HG03175 (cell line): ENCODE measurements around the gene CACNG4.

Experiments used
- ATAC-seq: cut with Tn5 transposase; IDR thresholded peaks from one replicate; pipeline ENCODE4 v1.9.1; 2021; ENCODE audit warnings: mild to moderate bottlenecking, moderate library complexity; ENCODE audit not compliant: unreplicated experiment

The CACNG4 gene

GRCh38 chr17:66943484-66943883 lies 21.0 kb upstream of the CACNG4 start:
- no peak for ATAC-seq

DNA sequence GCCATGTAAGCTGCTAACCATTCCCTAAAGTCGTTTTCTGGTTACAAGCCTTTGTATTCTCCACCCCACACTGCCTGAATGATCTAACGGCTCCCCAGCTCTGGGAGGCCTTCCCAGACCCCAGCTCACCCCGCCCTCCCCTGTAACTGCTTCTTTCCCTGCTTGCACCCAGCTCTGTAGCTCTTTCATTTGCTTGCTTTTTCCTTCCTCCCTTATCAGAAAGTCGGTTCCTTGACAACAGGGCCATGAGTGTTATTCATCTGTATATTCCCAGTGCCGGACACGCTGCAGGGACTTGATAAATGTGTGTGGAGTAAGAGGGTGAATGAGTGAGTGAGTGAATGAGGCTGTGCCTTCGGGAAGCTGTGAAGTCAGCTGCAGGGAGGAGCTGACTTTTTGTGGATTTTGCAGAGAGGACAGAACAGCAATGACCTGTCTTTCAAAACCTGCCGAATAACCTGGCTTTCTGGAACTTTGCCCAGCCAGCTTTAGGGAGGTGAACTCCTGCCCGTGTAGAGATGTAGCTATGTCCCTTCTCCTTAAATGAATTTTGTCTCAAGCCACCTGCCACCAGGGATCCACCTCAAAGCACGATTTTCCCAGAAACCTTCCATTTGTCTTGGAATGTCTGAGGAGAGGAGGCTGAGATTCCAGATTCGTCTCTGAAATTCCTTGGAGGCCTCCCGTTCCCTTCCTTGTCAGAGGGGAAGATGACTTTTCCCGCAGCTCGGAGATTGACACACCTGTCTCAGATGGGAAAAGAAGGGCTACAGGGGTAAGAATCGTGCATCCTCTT lies 20.0 kb upstream of the CACNG4 start:
- no peak for ATAC-seq

DNA sequence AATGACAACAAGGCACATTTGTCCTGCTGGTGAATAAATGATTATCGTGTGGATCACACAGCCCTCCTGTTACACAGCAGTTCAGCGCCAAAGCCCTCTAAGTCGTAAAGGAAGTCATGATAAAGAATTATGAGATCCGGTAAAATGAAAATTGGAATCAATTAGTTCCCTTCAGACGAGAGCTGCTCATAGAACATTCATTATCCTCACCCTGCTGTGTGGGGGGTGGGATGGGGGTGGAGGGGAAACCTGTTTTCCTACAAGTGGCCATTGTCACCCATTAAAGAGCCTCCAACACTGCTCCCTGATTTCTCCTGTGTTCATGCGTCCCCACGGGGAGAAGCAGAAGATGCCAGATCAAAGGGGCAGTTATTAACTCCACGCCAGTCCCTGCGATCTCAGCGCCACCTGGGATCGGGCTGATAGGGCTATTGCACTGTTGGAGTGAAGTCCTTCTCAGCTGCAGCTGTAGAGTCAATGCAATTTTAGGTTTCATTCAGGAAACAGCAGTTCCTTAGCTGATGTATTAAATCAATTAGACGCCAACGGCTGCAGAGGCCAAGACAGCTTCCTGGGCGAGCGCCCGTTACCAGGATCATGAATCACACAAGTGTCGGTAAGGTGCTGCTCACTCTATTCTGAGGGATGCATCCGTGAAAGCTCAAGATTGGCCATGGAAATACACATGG lies 19.2 kb upstream of the CACNG4 start:
- ATAC-seq: no peak

DNA sequence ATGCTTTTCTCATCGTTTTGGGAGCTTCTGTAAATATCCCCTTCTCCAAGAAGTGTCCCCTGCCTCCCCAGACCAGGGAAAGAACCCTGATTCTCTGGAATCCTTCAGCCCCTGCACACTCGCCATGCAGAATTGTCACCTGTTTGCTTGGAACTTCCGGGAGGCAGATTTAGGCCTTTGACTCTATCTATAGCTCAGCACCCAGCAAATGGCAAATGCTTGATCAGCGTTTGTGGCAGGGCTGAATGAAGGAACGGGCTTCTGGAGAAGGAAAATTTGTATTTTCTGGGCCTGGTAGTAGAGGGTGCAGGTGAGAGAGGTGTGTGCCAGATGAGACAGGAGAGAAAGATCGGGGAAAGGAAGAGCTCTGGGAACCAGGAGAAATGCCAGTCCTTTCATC lies 18.3 kb upstream of the CACNG4 start:
- no peak for ATAC-seq

- no peak for ATAC-seq
Observed at GRCh38 chr17:66947311-66947710, 17.2 kb upstream of the CACNG4 start.

DNA sequence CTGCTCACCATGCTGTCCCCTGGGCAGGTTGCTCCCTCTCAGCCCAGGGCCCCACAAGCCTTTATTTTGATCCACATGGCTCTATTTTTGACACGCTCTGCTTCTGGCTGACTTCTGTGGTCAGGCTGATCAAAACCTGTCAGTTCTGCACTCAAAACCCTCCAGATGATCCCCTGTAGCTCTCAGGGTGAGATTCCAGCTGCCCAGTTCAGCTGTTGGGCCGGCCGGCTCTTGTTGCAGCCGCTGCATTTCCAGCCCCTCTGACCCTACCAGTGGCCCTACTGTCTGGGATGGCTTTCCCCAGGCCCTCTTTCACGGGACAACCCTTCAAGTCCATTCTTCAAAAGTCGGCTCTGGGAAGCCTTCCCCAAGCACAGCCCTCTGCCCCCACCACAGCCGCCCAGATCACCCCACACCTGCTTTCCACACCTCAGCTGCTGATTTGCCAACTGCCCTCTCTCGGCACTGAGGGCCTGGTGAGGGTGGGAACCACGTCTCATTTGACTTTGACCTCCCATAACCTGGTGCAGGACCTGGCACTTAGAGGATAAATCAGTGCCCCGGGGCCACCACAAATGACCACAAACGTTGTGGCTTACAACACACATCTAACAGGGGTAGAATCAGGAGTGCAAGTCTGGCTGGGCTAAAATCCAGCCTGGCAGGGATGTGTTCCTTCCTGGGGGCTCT lies 16.3 kb upstream of the CACNG4 start:
- ATAC-seq: no peak

DNA sequence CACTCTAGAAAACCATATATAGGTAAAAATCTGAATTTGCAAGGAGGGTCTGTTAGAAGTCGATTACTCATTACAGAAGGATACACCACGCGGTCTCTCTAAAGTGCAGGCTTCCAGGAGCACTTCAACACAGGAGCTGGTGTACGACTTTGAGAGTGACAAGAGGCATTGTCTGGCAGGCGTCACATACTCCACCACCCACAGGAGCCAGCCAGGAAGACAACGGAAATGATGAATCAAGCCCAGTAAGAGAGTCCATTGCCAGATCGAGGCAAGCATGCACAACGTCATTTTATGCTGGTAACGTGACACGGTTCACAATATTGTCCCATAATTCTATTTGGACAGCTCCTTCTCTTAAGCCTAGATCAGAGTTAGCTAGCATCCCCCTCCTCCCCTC lies 15.0 kb upstream of the CACNG4 start:
- no peak for ATAC-seq

GRCh38 chr17:66950325-66950724 lies 14.2 kb upstream of the CACNG4 start:
- no peak for ATAC-seq

- ATAC-seq: no peak
Observed at GRCh38 chr17:66950886-66951604, 13.5 kb upstream of the CACNG4 start.

DNA sequence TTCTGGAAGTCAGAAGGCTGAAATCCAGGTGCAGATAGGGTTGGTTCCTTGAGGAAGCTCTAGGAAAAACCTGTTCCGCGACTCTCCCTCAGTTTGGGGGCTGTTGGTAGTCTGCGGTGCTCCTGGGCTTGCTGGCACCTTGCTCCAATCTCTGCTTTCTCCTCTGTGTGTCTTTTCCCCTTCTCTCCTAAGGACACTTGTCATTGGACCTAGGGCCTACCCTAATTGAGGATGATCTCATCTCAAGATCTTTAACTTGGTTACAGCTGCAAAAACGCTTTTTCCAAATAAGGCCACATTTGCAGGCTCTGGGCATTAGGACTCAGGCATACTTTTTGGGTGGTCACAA lies 12.9 kb upstream of the CACNG4 start:
- no peak for ATAC-seq

- ATAC-seq: no peak
Observed at GRCh38 chr17:66952031-66952524, 12.4 kb upstream of the CACNG4 start.

- no peak for ATAC-seq
Observed at GRCh38 chr17:66952681-66953629, 11.6 kb upstream of the CACNG4 start.

DNA sequence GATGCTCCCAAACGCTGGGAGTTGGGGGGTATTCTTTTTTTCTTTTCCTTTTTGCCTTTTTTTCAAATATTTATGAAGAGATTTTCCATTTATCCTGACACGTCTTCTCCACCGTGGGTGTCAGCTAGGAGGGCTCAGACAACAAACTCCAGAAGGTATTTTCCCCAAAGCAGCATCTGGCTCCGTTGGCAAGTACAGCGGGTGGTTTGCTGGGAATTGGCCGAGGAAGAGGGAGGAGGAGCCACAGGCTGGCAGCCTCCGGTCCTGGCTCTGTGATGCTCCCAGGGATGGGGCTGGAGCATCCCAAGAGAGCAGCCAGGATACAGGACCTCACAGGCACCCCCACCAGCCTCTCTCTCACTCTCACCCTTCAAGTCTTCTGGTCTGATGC lies 10.9 kb upstream of the CACNG4 start:
- ATAC-seq: no peak

DNA sequence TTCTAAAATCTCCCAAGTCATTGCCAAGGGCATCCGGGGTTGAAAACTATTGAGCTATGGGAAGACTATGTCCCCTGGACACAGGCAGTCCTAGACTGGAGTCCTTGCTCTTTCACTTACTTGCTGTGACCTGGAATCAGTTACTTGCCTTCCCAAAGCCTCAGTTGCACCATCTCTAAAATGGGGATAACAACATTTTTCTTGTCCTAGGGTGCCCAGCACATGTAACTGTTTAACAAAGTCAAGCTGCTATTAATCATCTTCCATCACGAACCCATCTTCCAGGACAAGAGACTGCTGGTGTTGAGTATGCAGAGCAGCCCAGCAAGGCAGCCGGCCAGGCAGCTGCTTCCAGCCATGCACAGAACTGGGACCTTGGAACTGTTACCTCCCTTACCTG lies 9.9 kb upstream of the CACNG4 start:
- ATAC-seq: no peak

DNA sequence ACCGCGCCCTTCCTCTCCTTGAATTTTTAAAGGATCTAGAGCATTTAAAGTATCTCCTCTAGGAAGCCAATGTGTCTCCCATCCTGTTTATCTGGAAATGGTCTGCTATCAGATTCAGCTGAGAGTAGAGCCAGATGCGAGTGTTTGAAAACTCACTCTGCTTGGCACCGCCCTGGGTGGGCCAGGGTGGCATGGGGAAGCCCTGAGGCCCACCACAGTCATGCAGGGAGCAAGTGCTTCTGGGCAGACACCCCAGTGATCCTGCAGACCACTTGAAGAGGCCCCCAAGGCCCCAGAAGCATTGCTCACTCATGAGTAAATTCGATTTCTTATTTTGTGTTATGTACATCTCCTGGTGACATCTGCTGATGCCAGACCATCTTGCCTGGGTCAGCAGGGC lies 8.7 kb upstream of the CACNG4 start:
- no peak for ATAC-seq

GRCh38 chr17:66956941-66957340 lies 7.6 kb upstream of the CACNG4 start:
- ATAC-seq: no peak

- no peak for ATAC-seq
Observed at GRCh38 chr17:66957343-66957742, 7.2 kb upstream of the CACNG4 start.

- no peak for ATAC-seq
Observed at GRCh38 chr17:66957951-66958579, 6.4 kb upstream of the CACNG4 start.

GRCh38 chr17:66959641-66960375 lies 4.7 kb upstream of the CACNG4 start:
- no peak for ATAC-seq
